ENCODE measurements around the gene PAQR9.

Gene PAQR9

DNA sequence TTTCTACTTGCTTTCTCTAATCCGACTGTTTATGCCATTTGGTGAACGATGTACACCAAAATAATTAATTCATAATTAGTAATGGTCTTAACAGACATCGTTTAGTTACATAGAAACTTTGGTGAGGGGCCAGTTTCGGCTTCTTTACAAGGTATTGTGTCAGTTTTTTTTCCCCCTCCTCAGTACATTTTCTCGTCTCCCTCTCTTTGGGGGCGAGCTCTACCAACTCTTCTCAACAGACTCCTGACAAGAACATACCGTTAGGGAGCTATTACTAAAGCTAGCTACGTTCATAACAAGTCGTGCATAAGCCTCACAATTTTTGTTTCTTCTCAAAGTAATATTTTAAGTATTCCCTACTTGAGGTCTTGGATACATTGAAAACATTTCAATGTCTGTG is 39.3 kb upstream of the PAQR9 start:
- ATAC-seq (ENCODE audit: low read depth) (no peak), DNase-seq (ENCODE audit: low spot score) (no peak)
- Histone ChIP-seq H3K4me3 (ENCODE audit: severe bottlenecking) (peak overlapping the region; percentile 77), H3K27ac (ENCODE audit: poor library complexity, severe bottlenecking) (peak overlapping the region; percentile 98), H3K27me3 (ENCODE audit: insufficient read depth, poor library complexity, severe bottlenecking) (no peaks in the 10 kb centered on the region), H3K9me3 (ENCODE audit: severe bottlenecking) (no peaks in the 10 kb centered on the region), H3K36me3 (ENCODE audit: low read depth) (no peaks in the 10 kb centered on the region), H3K4me1 (ENCODE audit: insufficient read depth, poor library complexity, severe bottlenecking) (peaks cover 32% of the 10 kb centered on the region)
- TF ChIP-seq, protein P1, sequence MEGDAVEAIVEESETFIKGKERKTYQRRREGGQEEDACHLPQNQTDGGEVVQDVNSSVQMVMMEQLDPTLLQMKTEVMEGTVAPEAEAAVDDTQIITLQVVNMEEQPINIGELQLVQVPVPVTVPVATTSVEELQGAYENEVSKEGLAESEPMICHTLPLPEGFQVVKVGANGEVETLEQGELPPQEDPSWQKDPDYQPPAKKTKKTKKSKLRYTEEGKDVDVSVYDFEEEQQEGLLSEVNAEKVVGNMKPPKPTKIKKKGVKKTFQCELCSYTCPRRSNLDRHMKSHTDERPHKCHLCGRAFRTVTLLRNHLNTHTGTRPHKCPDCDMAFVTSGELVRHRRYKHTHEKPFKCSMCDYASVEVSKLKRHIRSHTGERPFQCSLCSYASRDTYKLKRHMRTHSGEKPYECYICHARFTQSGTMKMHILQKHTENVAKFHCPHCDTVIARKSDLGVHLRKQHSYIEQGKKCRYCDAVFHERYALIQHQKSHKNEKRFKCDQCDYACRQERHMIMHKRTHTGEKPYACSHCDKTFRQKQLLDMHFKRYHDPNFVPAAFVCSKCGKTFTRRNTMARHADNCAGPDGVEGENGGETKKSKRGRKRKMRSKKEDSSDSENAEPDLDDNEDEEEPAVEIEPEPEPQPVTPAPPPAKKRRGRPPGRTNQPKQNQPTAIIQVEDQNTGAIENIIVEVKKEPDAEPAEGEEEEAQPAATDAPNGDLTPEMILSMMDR (IDR thresholded peaks at IDR 0.05; ENCODE audit: poor library complexity, severe bottlenecking) = no peak

DNA sequence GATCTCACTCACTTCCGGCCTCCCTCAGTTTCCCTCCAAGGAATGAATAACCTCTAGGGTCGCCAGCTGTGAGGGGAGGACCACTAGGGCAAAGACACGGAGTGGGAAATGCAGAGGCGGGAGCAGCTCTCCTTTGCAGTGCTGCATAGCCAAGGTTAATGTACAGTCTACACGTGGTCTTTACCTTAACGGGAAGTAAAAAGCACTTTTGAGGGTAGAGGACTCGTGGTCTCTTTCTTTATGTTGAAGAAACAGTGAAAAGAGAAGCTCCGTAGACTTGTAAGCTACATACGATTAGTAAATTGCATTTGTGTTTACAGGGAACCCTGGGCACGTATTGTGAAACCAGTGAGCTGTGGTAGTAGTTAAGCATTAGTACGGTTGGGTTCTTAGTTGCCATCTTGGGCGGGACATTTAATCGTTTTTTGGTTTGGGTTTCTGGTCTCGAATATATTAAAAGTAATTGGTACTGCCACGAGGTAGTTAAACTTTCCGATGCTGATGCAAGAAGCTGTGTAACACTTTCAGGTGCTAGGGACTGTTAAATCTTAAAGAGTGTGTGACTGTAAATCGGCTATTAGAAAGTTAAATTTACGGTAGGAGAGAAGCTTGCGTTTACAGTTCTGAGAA is 38.7 kb upstream of the PAQR9 start:
- DNase-seq (ENCODE audit: low spot score) (no peak), ATAC-seq (ENCODE audit: low read depth) (peak; percentile 28)
- Histone ChIP-seq H3K36me3 (ENCODE audit: low read depth) (no peaks in the 10 kb centered on the region), H3K27me3 (ENCODE audit: insufficient read depth, poor library complexity, severe bottlenecking) (no peaks in the 10 kb centered on the region), H3K9me3 (ENCODE audit: severe bottlenecking) (no peaks in the 10 kb centered on the region), H3K4me3 (ENCODE audit: severe bottlenecking) (peak overlapping the region; percentile 77), H3K4me1 (ENCODE audit: insufficient read depth, poor library complexity, severe bottlenecking) (peaks cover 37% of the 10 kb centered on the region), H3K27ac (ENCODE audit: poor library complexity, severe bottlenecking) (peak overlapping the region; percentile 98)
- TF ChIP-seq, protein P1 (IDR thresholded peaks at IDR 0.05; ENCODE audit: poor library complexity, severe bottlenecking) = no peak

DNA sequence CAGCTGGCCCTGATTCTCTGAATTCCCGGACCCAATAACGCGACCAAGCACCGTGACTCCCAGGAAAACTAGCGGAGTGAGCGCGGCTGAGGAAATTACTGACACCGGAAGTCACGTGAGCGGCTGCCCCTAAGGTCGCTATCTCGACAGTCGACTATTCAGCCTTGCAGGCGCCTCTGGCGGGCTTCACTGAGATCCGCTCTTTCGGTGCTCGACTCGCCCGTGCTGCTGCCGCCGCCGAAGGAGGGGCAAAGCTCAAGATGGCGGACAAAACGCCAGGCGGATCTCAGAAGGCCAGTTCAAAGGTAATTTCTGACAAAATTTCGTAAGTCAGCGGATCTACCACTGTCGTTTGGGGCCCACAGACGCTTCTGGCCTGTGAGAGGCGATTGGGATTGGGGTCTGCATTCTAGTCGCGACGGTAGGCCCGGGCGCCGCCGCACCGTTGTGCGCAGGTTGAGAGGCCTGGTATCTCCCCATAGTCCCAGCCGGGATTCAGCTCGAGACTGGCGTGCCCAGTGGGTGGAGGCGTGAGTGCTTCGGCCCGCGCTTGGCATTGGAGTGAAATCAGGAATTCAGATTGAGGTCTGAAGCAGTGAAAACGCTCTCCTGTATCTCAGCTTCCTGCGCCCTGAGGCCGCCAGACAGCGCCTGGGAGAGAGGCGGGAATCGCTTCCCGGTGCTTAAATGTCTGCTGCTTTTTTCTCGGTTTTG is 38.1 kb upstream of the PAQR9 start, which contains the start of gene U2SURP:
U2SURP (plus strand) TSS at position 202 of the 714 bp plus-strand sequence; CDS start at position 261, 59 bp downstream.
- ATAC-seq (ENCODE audit: low read depth) = peak; percentile 70
- TF ChIP-seq, protein P1 (IDR thresholded peaks at IDR 0.05; ENCODE audit: poor library complexity, severe bottlenecking) = no peak
- peak; percentile 98 for DNase-seq (ENCODE audit: low spot score)
- H3K4me1 ChIP-seq (ENCODE audit: insufficient read depth, poor library complexity, severe bottlenecking) = peaks cover 38% of the 10 kb centered on the region
- no peaks in the 10 kb centered on the region for H3K9me3 ChIP-seq (ENCODE audit: severe bottlenecking)
- peak within 1 kb of the TSS; percentile 98 for H3K27ac ChIP-seq (ENCODE audit: poor library complexity, severe bottlenecking)
- H3K36me3 ChIP-seq (ENCODE audit: low read depth) = no peaks in the 10 kb centered on the region
- peak within 1 kb of the TSS; percentile 77 for H3K4me3 ChIP-seq (ENCODE audit: severe bottlenecking)
- no peaks in the 10 kb centered on the region for H3K27me3 ChIP-seq (ENCODE audit: insufficient read depth, poor library complexity, severe bottlenecking)

DNA sequence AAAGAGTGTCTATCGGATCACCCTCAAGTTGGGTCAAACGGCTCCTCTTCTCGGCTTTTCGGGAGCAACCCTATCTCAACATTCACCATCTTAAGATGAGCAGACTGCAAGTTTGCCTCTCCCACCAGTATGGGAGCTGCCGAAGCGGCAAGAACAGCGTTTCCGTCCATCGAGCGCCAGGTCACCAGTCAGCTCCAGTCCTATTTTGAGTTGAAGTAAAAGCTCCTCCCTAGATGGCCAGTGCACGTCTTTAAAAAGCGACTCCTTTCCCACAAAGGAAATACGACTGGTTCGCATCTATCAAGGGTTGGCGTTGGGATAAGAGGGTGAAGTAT is 37.5 kb upstream of the PAQR9 start:
- peak; percentile 49; the same call in 1 of the 3 replicates for ATAC-seq (ENCODE audit: low read depth)
- Histone ChIP-seq H3K4me1 (ENCODE audit: insufficient read depth, poor library complexity, severe bottlenecking) (peaks cover 36% of the 10 kb centered on the region), H3K36me3 (ENCODE audit: low read depth) (no peaks in the 10 kb centered on the region), H3K4me3 (ENCODE audit: severe bottlenecking) (peak overlapping the region; percentile 77), H3K9me3 (ENCODE audit: severe bottlenecking) (no peaks in the 10 kb centered on the region), H3K27me3 (ENCODE audit: insufficient read depth, poor library complexity, severe bottlenecking) (no peaks in the 10 kb centered on the region), H3K27ac (ENCODE audit: poor library complexity, severe bottlenecking) (peak overlapping the region; percentile 98)
- peak; percentile 71 for DNase-seq (ENCODE audit: low spot score)
- TF ChIP-seq, protein P1 (IDR thresholded peaks at IDR 0.05; ENCODE audit: poor library complexity, severe bottlenecking) = no peak

DNA sequence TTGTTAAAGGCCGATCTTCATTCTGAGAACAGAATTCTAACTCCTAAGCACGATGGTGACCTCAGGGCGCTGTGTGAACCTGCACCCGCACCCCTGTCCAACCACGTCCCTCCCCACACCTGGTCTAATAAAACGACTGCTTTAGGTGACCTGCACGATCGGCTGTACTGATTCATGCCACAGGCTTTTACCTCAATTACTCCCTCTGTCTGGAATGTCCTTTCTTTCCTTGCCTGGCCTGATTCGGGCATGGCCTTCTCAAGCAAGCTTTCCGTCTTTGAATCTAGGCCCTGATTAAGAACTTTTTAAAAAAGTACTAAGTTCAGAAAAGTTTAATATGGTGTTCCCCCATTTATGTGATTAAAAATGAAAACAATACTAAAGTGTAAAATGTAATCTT is 37.1 kb upstream of the PAQR9 start:
- Histone ChIP-seq H3K27me3 (ENCODE audit: insufficient read depth, poor library complexity, severe bottlenecking) (no peaks in the 10 kb centered on the region), H3K9me3 (ENCODE audit: severe bottlenecking) (no peaks in the 10 kb centered on the region), H3K36me3 (ENCODE audit: low read depth) (no peaks in the 10 kb centered on the region), H3K27ac (ENCODE audit: poor library complexity, severe bottlenecking) (peak overlapping the region; percentile 98), H3K4me3 (ENCODE audit: severe bottlenecking) (peak overlapping the region; percentile 77), H3K4me1 (ENCODE audit: insufficient read depth, poor library complexity, severe bottlenecking) (peaks cover 32% of the 10 kb centered on the region)
- DNase-seq (ENCODE audit: low spot score) (peak; percentile 76), ATAC-seq (ENCODE audit: low read depth) (peak; percentile 73)
- TF ChIP-seq, protein P1 (IDR thresholded peaks at IDR 0.05; ENCODE audit: poor library complexity, severe bottlenecking) = no peak
